GM12873 (cell line): ENCODE measurements around the gene CHCHD1.

ENCODE experiments used
- TF ChIP-seq, protein P1 (sequence below): IDR thresholded peaks from 2 replicates; pipeline ENCODE4 v1.5.1; 2012; ENCODE audit warnings: low read depth, mild to moderate bottlenecking, moderate library complexity, low read length, control low read depth; ENCODE audit not compliant: insufficient read depth; ENCODE audit errors: missing control alignments

Gene CHCHD1

DNA sequence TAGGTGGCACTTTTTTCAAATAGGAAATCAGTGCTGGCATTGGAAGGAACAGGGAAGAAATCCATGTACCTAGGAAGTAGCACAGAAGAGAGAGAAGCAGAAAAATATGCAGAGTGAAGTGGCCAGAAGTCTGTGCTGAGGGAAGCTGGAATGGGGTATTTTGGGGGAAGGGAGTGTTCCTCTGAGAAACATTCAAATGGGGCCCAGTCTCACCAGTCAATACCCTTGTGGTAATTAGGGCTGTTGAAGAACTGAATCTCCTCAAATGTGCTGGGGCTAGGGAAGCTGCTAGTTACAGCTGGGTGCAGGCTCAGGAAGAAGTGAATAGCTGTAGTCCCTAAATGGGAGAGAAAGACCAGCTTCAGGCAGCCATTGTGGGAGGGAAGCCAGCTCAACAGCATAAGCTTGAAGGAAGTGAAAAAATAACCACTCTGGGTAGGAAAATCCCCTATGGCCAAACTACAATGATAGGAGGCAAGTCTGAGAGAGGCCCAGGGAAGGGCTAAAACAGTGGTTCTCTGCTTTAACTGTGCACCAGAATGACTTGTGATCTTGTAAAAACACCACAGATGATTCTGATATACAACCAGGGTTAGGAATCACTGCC lies 21.9 kb downstream of the CHCHD1 start:
- TF ChIP-seq, protein P1, sequence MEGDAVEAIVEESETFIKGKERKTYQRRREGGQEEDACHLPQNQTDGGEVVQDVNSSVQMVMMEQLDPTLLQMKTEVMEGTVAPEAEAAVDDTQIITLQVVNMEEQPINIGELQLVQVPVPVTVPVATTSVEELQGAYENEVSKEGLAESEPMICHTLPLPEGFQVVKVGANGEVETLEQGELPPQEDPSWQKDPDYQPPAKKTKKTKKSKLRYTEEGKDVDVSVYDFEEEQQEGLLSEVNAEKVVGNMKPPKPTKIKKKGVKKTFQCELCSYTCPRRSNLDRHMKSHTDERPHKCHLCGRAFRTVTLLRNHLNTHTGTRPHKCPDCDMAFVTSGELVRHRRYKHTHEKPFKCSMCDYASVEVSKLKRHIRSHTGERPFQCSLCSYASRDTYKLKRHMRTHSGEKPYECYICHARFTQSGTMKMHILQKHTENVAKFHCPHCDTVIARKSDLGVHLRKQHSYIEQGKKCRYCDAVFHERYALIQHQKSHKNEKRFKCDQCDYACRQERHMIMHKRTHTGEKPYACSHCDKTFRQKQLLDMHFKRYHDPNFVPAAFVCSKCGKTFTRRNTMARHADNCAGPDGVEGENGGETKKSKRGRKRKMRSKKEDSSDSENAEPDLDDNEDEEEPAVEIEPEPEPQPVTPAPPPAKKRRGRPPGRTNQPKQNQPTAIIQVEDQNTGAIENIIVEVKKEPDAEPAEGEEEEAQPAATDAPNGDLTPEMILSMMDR = no peak

DNA sequence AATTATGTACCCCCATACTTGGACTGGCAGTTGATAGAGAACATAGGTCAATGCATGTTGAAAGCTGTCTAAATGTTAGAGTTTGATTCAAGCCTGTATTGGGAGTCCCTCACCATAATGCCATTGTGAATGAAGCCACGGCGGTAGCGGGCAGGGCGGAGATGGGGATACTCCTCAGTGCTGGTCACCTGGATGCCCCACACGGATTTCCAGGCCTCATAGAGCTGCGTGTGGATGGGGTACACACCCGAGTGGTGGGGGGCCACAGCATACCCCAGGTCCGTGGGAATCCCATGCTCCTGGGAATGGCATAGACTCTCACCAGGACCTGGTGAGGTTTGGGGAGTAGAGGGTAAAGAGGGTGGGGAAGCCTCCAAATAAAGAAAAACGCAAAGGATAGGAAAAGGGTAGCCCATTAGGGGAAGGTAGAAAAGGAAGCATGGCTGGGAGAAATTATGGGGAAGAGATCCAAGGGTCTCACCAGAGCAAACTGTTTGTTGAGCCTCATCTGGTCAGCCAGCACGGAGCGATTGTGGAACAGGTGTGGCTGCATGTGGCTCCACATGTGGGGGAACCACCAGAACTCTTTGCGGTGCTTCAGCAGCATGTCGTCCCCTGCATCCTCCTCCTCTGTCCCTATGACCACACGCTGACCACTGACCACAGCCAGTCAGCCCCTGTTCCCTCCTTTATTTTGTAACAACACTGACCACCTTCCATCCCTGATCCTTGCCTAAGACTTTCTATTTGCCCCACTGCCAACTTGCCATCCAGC lies 24.5 kb downstream of the CHCHD1 start:
- TF ChIP-seq, protein P1 = no peak

DNA sequence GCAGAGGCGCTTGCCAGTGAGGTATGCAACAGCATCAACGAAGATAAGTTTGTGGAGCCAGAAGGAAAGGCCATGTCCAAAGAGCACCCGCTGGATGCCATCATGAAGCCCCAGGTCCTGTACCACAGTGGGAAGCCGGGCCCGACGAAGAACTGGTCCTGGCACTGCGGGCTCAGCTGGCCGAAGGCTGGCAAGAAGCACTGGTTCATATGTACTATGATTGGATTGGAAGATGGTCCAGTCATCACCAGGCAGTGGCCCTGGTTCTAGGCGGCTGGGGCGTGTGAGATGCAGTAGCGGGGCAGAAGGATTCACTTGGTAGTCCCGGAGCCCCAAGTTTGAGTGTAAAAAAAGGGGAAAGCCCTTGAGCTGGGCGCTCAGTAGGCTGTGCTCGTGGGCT lies 25.6 kb downstream of the CHCHD1 start:
- TF ChIP-seq, protein P1 = no peak

DNA sequence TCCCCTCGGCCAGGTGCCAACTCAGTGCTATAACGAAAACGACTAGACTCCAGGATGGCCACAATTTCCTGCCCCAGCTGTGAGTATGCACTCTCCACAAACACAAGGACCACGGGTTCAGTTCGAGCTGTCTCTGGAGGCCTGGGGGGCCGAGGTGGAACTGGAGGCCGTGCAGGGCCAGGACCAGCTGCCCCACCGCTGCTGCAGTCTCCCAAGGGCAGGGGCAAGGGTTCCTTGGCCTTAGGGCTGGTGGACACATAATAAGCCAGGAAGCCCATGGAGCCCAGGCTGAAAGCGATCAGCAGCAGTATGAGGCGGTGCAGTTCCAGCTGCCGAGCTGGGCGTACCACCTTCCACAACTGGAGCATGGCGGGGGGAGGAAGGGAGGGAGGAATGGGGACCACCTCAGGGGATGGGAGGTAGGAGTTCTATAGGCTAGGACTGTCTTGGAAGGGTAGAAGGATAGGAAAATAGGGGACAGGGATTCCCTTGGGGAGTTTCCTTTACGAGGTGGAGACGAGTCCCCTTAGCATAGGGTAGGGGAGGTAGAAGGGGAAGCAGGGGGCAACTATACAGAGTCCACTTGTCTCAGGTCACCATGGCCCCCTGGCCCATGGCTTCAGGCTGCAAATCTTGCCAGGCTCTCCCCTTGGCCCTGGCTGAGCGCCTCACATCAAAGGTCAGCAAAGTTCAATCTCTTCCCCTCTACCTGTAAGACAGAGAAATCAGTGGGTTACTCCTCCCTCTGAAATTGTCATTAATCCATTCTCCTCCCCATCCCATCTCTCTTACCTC lies 26.4 kb downstream of the CHCHD1 start:
- TF ChIP-seq, protein P1 = no peak

DNA sequence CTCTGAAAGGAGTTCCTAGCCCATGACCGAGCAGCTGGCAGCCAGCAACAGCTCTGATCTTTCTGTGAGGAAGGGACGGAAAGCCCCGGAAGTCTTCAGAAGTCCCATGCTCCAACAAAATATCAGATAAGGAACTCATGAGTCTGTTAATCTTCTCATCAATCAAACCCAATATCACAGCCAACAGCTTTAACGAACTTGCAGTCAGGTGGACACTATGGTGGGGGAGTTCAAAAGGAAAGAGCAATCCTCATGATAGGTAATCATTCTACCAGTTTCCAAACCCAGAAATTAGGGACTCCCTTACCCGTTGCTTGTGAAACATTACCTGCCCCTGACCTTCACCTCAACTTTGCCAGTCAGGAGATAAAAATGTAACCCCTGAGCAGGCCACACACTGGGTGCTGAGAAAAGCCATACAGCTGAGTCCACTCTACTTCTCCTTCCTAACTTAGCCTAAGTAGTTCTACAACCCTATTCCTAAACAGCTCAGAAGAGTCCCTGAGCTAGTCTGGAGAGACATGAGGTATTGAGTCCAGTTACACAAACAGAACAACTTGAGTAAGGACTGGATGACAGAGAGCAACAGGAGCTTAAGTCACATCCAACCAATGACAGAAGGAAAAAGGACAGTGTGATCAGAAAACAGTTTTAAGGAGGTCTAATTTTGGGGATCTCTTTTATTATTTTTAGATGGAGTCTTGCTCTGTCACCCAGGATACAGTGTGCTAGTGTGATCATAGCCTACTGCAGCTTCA lies 27.4 kb downstream of the CHCHD1 start:
- TF ChIP-seq, protein P1 = no peak

DNA sequence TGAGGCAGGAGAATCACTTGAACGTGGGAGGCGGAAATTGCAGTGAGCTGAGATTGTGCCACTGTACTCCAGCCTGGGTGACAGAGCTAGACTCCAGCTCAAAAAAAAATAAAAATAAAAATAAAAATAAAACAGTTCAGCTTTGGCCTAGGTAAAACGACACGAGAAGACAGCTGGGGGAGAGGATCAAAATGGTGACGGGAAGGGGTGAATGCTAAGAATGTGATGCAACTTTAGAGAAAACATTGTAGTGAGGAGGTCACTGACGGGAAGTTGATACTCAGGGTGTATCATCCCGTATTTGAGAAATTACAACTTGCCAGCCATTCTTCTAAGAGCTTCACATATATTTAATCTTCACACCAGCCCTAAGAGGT lies 28.5 kb downstream of the CHCHD1 start:
- TF ChIP-seq, protein P1 = no peak
